NCI-H524 treated with DMSO at 0.1 percent for 48 hours (cell line): ENCODE data around the gene RAB12.
"Not testable (repeated sequence)": the region's sequence is repeated elsewhere in the genome, so short reads cannot be mapped to it uniquely, and the experiment has no call there.

Experiments
- DNase-seq: peaks from one replicate; lab custom pipeline; 2025; lab: John Stamatoyannopoulos, UW

The RAB12 gene

GRCh38 chr18:8611916-8612576 lies 2.8 kb downstream of the RAB12 start:
- DNase-seq, result no peak

GRCh38 chr18:8614875-8615274 lies 5.6 kb downstream of the RAB12 start:
- no peak for DNase-seq

GRCh38 chr18:8615397-8616027 lies 6.3 kb downstream of the RAB12 start:
- DNase-seq, result peak; percentile 76

- no peak for DNase-seq
Observed at GRCh38 chr18:8616028-8616401, 6.8 kb downstream of the RAB12 start.

- no peak for DNase-seq
Observed at GRCh38 chr18:8617907-8618306, 8.7 kb downstream of the RAB12 start.

- no peak for DNase-seq
Observed at GRCh38 chr18:8619041-8619440, 9.8 kb downstream of the RAB12 start.

GRCh38 chr18:8619835-8620577 lies 10.8 kb downstream of the RAB12 start:
- no peak for DNase-seq

- DNase-seq, result no peak
Observed at GRCh38 chr18:8620845-8621244, 11.6 kb downstream of the RAB12 start.

- not testable (repeated sequence) for DNase-seq
Observed at GRCh38 chr18:8622625-8623024, 13.4 kb downstream of the RAB12 start.

- DNase-seq, result no peak
Observed at GRCh38 chr18:8623549-8624106, 14.4 kb downstream of the RAB12 start.

- DNase-seq, result no peak
Observed at GRCh38 chr18:8625461-8626092, 16.3 kb downstream of the RAB12 start.

GRCh38 chr18:8626414-8627106 lies 17.3 kb downstream of the RAB12 start:
- no peak for DNase-seq

- no peak for DNase-seq
Observed at GRCh38 chr18:8627107-8627472, 17.9 kb downstream of the RAB12 start.

GRCh38 chr18:8627540-8627939 lies 18.3 kb downstream of the RAB12 start:
- DNase-seq, result no peak

GRCh38 chr18:8629602-8630001 lies 20.4 kb downstream of the RAB12 start:
- DNase-seq, result no peak

GRCh38 chr18:8630546-8630945 lies 21.3 kb downstream of the RAB12 start:
- no peak for DNase-seq

- no peak for DNase-seq
Observed at GRCh38 chr18:8631265-8631664, 22.0 kb downstream of the RAB12 start.

- no peak for DNase-seq
Observed at GRCh38 chr18:8632386-8632785, 23.1 kb downstream of the RAB12 start.

GRCh38 chr18:8634508-8634907 lies 25.3 kb downstream of the RAB12 start:
- no peak for DNase-seq

- no peak for DNase-seq
Observed at GRCh38 chr18:8635087-8635486, 25.9 kb downstream of the RAB12 start.

- no peak for DNase-seq
Observed at GRCh38 chr18:8639762-8640161, 30.5 kb downstream of the RAB12 start.

GRCh38 chr18:8643326-8643878 lies 34.2 kb downstream of the RAB12 start:
- no peak for DNase-seq
